K562 (cell line): ENCODE measurements around the gene ZNF384. TPM values are rescaled to one million over a fixed set of nuclear protein-coding genes. Genes with fewer than 3 reads are reported as not detected.
A peak's percentile ranks its signal among the peaks of the same experiment; 100 is the strongest.

Source experiments
- BCOR ChIP-seq: fragments of 450-650 bp; IDR thresholded peaks from 2 replicates; pipeline ENCODE4 v1.6.1; 2016
- CHCHD3 ChIP-seq: fragments of 250-450 bp; sonication (Bioruptor Pico); IDR thresholded peaks from 2 replicates; pipeline ENCODE4 v2.1.2; 2022; ENCODE audit warnings: mild to moderate bottlenecking
- HNRNPK ChIP-seq: fragments of 200-400 bp; formaldehyde crosslinking; IDR thresholded peaks from one replicate; pipeline ENCODE4 v1.6.1; 2018; ENCODE audit warnings: mild to moderate bottlenecking, low read depth, low read length; ENCODE audit not compliant: poor library complexity, severe bottlenecking
- POLR2AphosphoS5 ChIP-seq: IDR thresholded peaks from 2 replicates; pipeline ENCODE4 v1.6.1; 2011; ENCODE audit warnings: mild to moderate bottlenecking, low read depth, low read length, moderate library complexity; ENCODE audit not compliant: control insufficient read depth, insufficient read depth
- RAD21 ChIP-seq, 2 experiments: fragments of 250-450 bp in 1 of 2; fragments of 450-650 bp in 1 of 2; sonication (Bioruptor Pico) in 1 of 2; formaldehyde crosslinking in 1 of 2; IDR thresholded peaks in 1 of 2; conservative IDR thresholded peaks in 1 of 2; 2 replicates each; pipeline versions ENCODE4 v1.4.0 to v1.8.0; 2020 to 2022; ENCODE audit warnings: mild to moderate bottlenecking in 2 of 2, moderate library complexity in 1 of 2
- RB1 ChIP-seq: fragments of 450-650 bp; IDR thresholded peaks from 2 replicates; pipeline ENCODE4 v1.6.1; 2017; ENCODE audit warnings: low read depth, mild to moderate bottlenecking
- SETDB1 ChIP-seq: IDR thresholded peaks from one replicate; pipeline ENCODE4 v1.6.1; 2012; ENCODE audit warnings: low read length, control low read depth, inconsistent platforms
- SIN3A ChIP-seq, 2 experiments: fragments of 150-350 bp in 1 of 2; IDR thresholded peaks; 2 replicates each; pipeline ENCODE4 v1.6.1; 2011 to 2016; ENCODE audit warnings: borderline replicate concordance in 2 of 2, low read depth in 2 of 2, low read length in 2 of 2, mild to moderate bottlenecking in 2 of 2, moderate library complexity in 2 of 2; ENCODE audit not compliant: control insufficient read depth in 1 of 2
- ZNF124 ChIP-seq: sonication (generic); formaldehyde crosslinking; IDR thresholded peaks from 2 replicates; pipeline ENCODE4 v1.8.1; 2022; ENCODE audit warnings: missing genetic modification reagents
- ZNF232 ChIP-seq: sonication (generic); formaldehyde crosslinking; IDR thresholded peaks from 2 replicates; pipeline ENCODE4 v1.8.0; 2022; ENCODE audit warnings: mild to moderate bottlenecking, missing genetic modification reagents
- polyA plus RNA-seq, 8 experiments: library from polyadenylated mRNA; depleted of rRNA in 4 of 8; stranded (reverse) in 5 of 8; unstranded in 3 of 8; fragments of >200 nt; fragmentation: Nextera tagmentation in 2 of 8; fragmentation: Illumina TruSeq in 1 of 8; extraction: Ambion mirVana in 2 of 8; extraction: Trizol in 1 of 8; gene quantifications; 2 replicates each; pipeline versions ENCODE4 v1.2.1 to v1.2.3, GENCODE V29; 2011 to 2014; ENCODE audit warnings: inconsistent platforms in 1 of 8, missing spikeins in 1 of 8
- total RNA-seq, 7 experiments: library from RNA; depleted of rRNA in 6 of 7; stranded (reverse); fragments of >200 nt in 6 of 7; fragmentation: Illumina TruSeq in 2 of 7; extraction: Trizol in 2 of 7; gene quantifications; 2 replicates each; pipeline versions ENCODE4 v1.2.1 to v1.2.3, GENCODE V29; 2011 to 2021; ENCODE audit warnings: low replicate concordance in 1 of 7
- TF ChIP-seq, protein P1 (sequence below), 2 experiments: fragments of 450-650 bp; formaldehyde crosslinking in 1 of 2; IDR thresholded peaks; 2 replicates each; pipeline versions ENCODE4 v1.4.0 to v1.6.1; 2014 to 2020; ENCODE audit warnings: mild to moderate bottlenecking in 2 of 2, borderline replicate concordance in 1 of 2, low read depth in 1 of 2
- TF ChIP-seq, protein P2 (sequence below): fragments of 200-800 bp; sonication (Bioruptor generic); IDR thresholded peaks from 2 replicates; pipeline ENCODE4 v1.6.1; 2017; ENCODE audit warnings: missing genetic modification characterization, missing compliant biosample characterization
- TF ChIP-seq, protein P3 (sequence below): fragments of 450-650 bp; formaldehyde crosslinking; IDR thresholded peaks from 2 replicates; pipeline ENCODE4 v1.4.0; 2020; ENCODE audit warnings: mild to moderate bottlenecking

ZNF384 gene
- total and polyA plus RNA-seq, 9 of the 15 experiments (the other 6 are each of a cell fraction or from before 2014, with no cell fraction given) = 0.36 to 64.8 (median 21.3) TPM

DNA sequence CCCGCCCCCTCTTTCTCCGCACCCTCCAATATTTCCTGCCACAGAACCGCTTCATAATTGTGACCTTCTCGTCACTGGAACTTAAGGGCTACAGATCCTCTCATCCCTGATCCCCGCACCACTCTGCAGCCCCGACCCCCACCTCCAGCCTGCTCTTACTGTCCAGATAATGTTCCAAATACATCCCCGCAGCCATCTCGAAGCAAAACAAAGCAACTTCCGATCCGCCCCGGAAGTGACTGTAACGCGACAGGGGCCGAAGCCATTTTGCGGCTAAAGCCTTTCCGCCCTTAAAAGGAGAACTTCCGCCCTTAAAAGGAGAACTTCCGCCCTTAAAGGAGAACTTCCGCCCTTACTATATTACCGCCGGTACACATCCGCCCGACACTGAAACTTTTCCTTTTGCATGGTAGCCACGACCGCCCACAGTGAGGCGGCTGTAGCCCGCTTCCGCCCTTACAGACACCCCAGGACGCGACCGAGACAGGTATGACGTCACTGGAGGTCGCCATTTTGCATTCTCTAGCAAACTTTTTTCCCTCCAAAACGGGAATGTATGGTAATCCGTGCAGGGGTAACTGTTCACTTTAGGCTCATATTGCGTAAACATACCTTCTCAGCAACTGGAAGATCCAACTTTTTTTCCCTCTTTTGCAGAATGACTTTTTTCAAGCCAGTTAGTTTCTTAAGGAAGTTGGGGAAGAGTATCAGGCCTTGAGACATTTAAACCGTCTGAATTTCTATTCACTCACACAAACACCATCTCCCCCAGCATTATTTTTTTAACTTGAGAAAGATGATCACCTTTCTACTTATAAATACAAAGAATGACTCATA, 26.1 kb downstream of the ZNF384 start, which contains the start of gene ING4 (continued):
- TF ChIP-seq, protein P1, sequence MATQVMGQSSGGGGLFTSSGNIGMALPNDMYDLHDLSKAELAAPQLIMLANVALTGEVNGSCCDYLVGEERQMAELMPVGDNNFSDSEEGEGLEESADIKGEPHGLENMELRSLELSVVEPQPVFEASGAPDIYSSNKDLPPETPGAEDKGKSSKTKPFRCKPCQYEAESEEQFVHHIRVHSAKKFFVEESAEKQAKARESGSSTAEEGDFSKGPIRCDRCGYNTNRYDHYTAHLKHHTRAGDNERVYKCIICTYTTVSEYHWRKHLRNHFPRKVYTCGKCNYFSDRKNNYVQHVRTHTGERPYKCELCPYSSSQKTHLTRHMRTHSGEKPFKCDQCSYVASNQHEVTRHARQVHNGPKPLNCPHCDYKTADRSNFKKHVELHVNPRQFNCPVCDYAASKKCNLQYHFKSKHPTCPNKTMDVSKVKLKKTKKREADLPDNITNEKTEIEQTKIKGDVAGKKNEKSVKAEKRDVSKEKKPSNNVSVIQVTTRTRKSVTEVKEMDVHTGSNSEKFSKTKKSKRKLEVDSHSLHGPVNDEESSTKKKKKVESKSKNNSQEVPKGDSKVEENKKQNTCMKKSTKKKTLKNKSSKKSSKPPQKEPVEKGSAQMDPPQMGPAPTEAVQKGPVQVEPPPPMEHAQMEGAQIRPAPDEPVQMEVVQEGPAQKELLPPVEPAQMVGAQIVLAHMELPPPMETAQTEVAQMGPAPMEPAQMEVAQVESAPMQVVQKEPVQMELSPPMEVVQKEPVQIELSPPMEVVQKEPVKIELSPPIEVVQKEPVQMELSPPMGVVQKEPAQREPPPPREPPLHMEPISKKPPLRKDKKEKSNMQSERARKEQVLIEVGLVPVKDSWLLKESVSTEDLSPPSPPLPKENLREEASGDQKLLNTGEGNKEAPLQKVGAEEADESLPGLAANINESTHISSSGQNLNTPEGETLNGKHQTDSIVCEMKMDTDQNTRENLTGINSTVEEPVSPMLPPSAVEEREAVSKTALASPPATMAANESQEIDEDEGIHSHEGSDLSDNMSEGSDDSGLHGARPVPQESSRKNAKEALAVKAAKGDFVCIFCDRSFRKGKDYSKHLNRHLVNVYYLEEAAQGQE (IDR thresholded peaks at IDR 0.05; ENCODE audit: borderline replicate concordance) = no peak
- TF ChIP-seq, protein P1 (CRISPR knock-in tag; IDR thresholded peaks at IDR 0.05; ENCODE audit: low read depth) = no peak
- TF ChIP-seq RAD21 (CRISPR knock-in tag; conservative IDR thresholded peaks at IDR 0.05 in 1 of 2, IDR thresholded peaks at IDR 0.05 in 1 of 2) (no peak; a peak in 1 of 4 replicates), ZNF232 (no peak), HNRNPK (no peak), RB1 (peak; percentile 94), ZNF124 (no peak), BCOR (0 out of 2 replicates have a peak, but pooled peaks have one; percentile 11), SETDB1 (no peak), CHCHD3 (CRISPR knock-in tag) (no peak), SIN3A (IDR thresholded peaks at IDR 0.05; ENCODE audit: borderline replicate concordance in 2 of 2, control insufficient read depth in 1 of 2, low read depth in 2 of 2, low read length in 2 of 2) (peak; percentile 48 to 89; a peak in 3 of 4 replicates), POLR2AphosphoS5 (0 out of 2 replicates have a peak, but pooled peaks have one; percentile 19)
- TF ChIP-seq, protein P2, sequence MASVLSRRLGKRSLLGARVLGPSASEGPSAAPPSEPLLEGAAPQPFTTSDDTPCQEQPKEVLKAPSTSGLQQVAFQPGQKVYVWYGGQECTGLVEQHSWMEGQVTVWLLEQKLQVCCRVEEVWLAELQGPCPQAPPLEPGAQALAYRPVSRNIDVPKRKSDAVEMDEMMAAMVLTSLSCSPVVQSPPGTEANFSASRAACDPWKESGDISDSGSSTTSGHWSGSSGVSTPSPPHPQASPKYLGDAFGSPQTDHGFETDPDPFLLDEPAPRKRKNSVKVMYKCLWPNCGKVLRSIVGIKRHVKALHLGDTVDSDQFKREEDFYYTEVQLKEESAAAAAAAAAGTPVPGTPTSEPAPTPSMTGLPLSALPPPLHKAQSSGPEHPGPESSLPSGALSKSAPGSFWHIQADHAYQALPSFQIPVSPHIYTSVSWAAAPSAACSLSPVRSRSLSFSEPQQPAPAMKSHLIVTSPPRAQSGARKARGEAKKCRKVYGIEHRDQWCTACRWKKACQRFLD (CRISPR knock-in tag) = no peak; the same call in 1 of the 2 replicates
- TF ChIP-seq, protein P3, sequence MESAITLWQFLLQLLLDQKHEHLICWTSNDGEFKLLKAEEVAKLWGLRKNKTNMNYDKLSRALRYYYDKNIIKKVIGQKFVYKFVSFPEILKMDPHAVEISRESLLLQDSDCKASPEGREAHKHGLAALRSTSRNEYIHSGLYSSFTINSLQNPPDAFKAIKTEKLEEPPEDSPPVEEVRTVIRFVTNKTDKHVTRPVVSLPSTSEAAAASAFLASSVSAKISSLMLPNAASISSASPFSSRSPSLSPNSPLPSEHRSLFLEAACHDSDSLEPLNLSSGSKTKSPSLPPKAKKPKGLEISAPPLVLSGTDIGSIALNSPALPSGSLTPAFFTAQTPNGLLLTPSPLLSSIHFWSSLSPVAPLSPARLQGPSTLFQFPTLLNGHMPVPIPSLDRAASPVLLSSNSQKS (CRISPR knock-in tag) = no peak
